HepG2 (cell line): ENCODE data around the gene GJD3. TPM values are rescaled to one million over a fixed set of nuclear protein-coding genes. Genes with fewer than 3 reads are reported as not detected.

Experiments
- AKNA ChIP-seq: sonication (generic); formaldehyde crosslinking; IDR thresholded peaks from 2 replicates; pipeline ENCODE4 v1.4.0; 2020; ENCODE audit warnings: missing genetic modification reagents, borderline replicate concordance
- CEBPZ ChIP-seq: IDR thresholded peaks from 2 replicates; pipeline ENCODE4 v1.6.1; 2012; ENCODE audit warnings: low read length, improper control_type of control experiment
- CREM ChIP-seq, 2 experiments: sonication (generic) in 1 of 2; formaldehyde crosslinking in 1 of 2; IDR thresholded peaks; 2 replicates each; pipeline versions ENCODE4 v1.4.0 to v1.6.1; 2016 to 2020; ENCODE audit warnings: antibody characterized with exemption in 1 of 2, mild to moderate bottlenecking in 1 of 2, missing genetic modification reagents in 1 of 2
- NKX3-1 ChIP-seq: sonication (generic); formaldehyde crosslinking; IDR thresholded peaks from 2 replicates; pipeline ENCODE4 v1.5.0; 2020; ENCODE audit warnings: missing genetic modification reagents
- SRY ChIP-seq: sonication (generic); formaldehyde crosslinking; IDR thresholded peaks from 2 replicates; pipeline ENCODE4 v1.8.0; 2022; ENCODE audit warnings: mild to moderate bottlenecking, missing genetic modification reagents
- TFAP4 ChIP-seq: sonication (generic); IDR thresholded peaks from 2 replicates; pipeline ENCODE4 v1.6.1; 2016; ENCODE audit warnings: low read depth, borderline replicate concordance
- ZNF513 ChIP-seq: sonication (generic); formaldehyde crosslinking; conservative IDR thresholded peaks from 2 replicates; pipeline ENCODE4 v1.5.0; 2020; ENCODE audit warnings: missing genetic modification reagents
- ZNF646 ChIP-seq: sonication (generic); formaldehyde crosslinking; IDR thresholded peaks from 2 replicates; pipeline ENCODE4 v1.9.0; 2021; ENCODE audit warnings: mild to moderate bottlenecking, missing genetic modification reagents
- polyA plus RNA-seq, 8 experiments: library from polyadenylated mRNA; depleted of rRNA in 3 of 8; stranded (reverse) in 7 of 8; unstranded in 1 of 8; fragments of >200 nt; fragmentation: Illumina TruSeq in 4 of 8; extraction: Trizol in 4 of 8; gene quantifications; 2 replicates each; pipeline versions ENCODE4 v1.2.1 to v1.2.3, GENCODE V29; 2011 to 2016; ENCODE audit warnings: low read depth in 4 of 8, missing spikeins in 1 of 8, mixed read lengths in 1 of 8; ENCODE audit not compliant: insufficient read depth in 1 of 8
- total RNA-seq, 5 experiments: library from RNA; depleted of rRNA; stranded (reverse); fragments of >200 nt; fragmentation: Illumina TruSeq; extraction: Trizol; gene quantifications; 2 replicates each; pipeline ENCODE4 v1.2.3, GENCODE V29; 2016; ENCODE audit warnings: low read depth in 1 of 5

Gene GJD3
- total and polyA plus RNA-seq, 2 of the 13 experiments (the other 11 are each of a cell fraction or from before 2014, with no cell fraction given), result not detected

GRCh38 chr17:40317880-40318829 is 46.4 kb downstream of the GJD3 start (continued):
- no peak for TF ChIP-seq ZNF513 (CRISPR knock-in tag)
- TF ChIP-seq ZNF646 (CRISPR knock-in tag), result no peak
- TF ChIP-seq SRY (CRISPR knock-in tag), result peak; percentile 84; the same call in 1 of the 2 replicates
- TF ChIP-seq NKX3-1 (CRISPR knock-in tag), result no peak
- no peak for TF ChIP-seq CEBPZ
- TF ChIP-seq AKNA (CRISPR knock-in tag), result no peak; the same call in 1 of the 2 replicates
- no peak for TF ChIP-seq CREM (IDR thresholded peaks at IDR 0.05)
- no peak for TF ChIP-seq CREM (CRISPR knock-in tag; IDR thresholded peaks at IDR 0.05)
- TF ChIP-seq TFAP4, result peak; percentile 29; the same call in 1 of the 2 replicates
